GM19372 (cell line): ENCODE results near the gene PIP5K1C.
"Not testable (repeated sequence)": the region's sequence is repeated elsewhere in the genome, so short reads cannot be mapped to it uniquely, and the experiment has no call there.

Source experiments
- ATAC-seq: cut with Tn5 transposase; IDR thresholded peaks from one replicate; pipeline ENCODE4 v1.9.1; 2021; ENCODE audit warnings: mild to moderate bottlenecking, low read depth, moderate library complexity; ENCODE audit not compliant: unreplicated experiment

PIP5K1C gene

DNA sequence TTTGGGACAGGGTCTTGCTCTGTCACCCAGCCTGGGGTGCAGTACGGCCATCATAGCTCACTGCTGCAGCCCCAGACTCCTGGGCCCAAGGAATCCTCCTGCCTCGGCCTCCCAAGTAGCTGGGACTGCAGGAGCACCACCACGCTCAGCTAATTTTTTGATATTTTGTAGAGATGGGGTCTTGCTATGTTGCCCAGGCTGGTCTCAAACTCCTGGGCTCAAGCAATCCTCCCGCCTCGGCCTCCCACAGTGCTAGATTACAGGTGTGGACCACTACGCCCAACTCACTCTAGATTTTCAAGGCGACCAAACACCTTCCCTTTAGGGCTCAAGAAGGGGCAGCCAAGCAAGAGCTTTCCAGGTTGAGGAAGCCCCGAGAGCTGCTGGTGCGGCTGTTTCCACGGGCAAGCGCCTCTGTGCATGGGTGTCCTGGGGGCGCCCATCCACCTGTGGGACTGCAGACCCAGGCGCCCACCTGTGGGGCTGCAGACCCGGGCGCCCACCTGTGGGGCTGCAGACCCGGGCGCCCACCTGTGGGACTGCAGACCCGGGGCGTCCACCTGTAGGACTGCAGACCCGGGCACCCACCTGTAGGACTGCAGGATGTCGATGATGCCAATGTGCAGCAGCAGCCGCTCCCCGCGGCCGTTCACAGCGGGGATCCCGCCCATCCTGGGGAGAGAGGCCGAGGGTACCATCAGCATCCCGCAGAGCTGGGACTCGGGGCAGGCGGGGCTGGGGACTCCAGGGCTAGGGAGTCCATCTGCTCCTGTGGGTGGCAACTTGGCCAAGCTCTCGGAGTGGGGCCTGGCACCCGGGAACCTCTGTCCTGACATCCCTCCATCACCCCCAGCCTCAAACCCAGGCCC lies 52.0 kb downstream of the PIP5K1C start:
- no peak for ATAC-seq

DNA sequence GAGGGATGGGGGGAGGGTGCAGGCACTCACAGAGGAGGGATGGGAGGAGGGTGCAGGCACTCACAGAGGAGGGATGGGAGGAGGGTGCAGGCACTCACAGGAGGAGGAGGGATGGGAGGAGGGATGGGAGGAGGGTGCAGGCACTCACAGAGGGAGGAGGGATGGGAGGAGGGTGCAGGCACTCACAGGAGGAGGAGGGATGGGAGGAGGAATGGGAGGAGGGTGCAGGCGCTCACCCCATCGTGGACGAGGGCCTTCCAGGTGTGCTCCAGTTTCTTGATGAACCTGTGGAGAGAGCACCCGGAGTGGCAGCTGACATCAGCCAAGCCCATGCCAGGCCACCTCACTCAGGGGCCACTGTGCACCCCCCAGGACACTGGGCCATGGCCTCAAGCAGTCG lies 53.2 kb downstream of the PIP5K1C start:
- ATAC-seq: not testable (repeated sequence)

DNA sequence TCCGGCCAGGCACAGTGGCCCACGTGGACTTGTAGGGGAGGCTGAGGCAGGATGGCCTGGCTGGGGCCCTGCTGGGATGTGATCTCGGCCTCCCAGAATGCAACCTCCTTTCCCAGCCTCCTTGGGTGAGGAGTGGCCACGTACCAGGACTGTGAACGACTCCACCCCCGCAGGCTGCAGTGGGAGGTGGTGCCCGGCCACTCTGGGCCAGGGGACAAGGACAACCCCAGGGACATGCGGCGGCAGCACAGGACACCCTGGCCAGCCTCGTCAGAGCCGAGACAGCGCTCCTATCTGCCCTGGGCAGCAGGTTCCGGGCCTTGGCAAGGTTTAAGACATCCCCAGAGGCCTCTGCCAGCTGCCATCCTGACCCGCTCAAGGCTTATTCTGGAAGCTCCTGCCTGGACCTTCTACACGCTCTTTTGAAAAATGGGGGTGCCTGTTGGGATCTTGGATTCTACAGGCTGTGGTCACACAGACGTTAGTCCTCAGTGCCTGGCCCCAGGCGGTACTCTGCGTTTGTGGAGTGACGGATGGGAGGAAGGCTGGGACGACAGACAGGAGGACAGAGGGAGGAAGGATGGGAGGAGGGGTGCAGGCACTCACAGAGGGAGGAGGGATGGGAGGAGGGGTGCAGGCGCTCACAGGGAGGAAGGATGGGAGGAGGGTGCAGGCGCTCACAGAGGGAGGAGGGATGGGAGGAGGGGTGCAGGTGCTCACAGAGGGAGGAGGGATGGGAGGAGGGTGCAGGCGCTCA lies 53.8 kb downstream of the PIP5K1C start:
- no peak for ATAC-seq

DNA sequence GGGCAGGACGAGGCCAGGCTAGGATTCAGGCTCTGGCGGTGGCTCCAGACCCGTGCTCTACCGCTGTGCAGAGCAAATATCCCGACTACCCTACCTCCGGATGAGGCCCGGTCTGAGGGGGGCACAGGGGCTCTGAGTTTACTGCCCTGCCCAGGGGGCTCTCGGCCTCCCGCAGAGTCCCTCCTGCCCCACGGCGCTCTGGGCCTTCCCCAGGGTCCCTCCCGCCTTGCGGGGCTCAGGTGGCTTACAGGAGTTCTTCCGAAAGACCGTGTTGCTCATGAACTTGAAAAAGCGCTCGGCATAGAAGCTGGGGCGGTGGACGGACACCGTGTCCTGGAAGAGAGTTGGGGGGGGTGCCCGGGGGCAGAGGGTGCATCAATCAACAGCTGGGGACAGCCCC lies 54.5 kb downstream of the PIP5K1C start:
- ATAC-seq: no peak

DNA sequence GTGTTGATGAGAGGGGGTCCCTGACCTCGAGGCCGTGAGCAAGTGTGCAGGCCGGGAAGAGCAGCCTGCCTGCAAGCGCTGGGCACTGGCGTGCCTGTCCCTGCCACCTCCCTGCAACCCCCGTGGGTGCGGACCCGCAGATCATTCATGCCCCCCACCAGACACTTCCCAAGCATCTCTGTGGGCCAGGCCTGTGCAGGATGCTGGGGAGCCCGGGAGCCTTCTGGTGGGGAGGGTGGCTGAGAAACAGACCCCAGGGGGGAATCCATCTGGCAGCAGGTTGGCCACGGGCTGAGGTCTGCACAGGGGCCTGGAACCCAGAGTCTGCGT lies 55.2 kb downstream of the PIP5K1C start:
- ATAC-seq: no peak

DNA sequence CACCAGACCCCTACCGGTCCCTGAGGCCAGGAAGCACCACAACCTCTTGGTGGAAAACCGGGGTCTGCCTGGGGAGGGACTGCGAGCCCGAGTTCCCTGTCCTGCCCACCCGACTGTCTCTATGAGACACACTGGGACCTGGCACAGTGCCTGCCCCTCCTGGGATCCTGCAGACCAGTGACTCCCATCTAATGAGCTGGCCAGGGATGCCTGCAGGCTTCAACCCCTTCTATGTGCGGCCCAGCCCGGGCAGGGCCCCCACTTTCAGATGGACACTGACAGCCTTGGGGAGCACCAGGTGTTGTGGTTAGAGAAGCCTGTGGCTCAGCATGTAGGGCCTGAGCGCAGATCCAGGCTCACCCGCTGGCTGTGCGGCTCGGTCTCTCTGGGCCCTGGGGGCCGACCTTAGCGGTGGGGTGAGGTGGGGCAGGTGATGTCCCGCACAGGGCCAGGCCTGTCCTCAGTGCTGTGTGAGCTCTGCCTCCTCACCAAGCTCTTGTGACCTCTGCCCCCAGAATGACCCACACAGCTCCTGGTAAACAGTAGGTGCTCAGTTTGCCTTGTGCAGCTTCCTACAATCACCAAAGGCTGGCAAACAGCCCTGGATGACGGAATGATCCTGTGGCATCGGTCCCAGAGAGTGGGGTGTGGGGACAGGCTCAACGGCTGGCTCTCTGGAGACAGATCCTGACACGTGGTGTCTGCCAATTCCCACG lies 55.8 kb downstream of the PIP5K1C start:
- ATAC-seq: no peak

DNA sequence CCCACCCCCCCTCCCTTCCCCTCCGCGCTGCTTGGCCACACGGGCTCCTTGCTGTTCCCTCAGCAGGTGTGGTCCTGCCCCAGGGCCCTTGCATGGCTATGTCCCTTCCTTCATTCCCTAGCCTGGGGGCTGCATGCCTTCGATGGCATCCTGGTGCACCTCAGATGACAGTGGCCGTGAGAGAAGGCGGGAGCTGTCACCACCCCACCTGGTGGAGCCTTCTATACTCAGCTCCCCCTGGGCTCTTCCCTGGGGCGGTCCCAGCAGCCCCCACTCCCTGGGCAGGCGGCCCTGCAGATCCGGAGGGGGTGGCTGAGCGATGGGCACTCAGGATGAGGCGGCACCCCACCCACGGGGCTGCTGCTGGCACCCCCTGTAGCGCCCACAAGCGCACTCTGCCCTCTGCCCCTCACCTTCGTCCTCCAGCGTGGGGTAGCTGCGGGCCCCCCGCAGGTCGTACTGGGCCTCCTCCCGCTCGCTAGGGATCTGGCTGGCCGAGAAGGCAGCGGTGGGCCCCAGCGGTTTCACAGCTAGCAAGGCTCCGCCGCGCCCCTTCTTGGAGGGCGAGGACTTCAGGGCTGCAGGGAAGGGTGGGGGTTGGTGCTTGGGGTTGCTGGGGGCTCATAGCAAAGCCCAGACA lies 56.5 kb downstream of the PIP5K1C start:
- ATAC-seq: no peak

DNA sequence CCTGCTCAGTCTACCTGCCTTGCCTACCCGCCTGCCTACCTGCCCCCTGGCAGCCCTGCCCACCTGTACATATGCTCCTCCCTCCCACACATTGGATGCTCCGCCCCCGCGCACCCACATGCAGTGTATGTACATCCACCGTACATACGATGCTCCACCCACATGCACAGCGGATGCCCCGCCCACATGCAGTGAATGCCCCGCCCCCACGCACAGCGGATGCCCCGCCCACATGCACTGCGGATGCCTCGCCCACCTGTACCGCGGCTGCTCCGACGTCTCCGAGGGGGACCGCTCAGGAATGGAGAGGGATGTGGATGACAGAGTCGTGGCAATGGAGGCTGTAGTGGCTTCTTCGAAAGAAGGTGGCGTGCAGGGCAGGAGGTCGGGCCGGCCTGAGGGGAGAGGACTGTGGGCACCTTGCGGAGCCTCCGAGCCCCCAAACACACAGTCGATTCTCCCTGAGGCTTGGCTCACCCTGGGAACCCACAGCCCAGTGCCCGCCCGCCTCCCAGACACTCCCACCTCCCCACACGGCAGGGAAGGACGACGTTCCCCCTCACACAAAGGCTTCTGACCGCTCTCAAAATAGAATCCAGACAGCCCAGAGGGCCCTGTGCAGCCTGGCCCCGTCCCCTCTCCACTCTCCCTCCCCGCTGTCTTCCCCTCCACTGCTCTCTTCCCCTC lies 57.1 kb downstream of the PIP5K1C start:
- ATAC-seq: no peak

DNA sequence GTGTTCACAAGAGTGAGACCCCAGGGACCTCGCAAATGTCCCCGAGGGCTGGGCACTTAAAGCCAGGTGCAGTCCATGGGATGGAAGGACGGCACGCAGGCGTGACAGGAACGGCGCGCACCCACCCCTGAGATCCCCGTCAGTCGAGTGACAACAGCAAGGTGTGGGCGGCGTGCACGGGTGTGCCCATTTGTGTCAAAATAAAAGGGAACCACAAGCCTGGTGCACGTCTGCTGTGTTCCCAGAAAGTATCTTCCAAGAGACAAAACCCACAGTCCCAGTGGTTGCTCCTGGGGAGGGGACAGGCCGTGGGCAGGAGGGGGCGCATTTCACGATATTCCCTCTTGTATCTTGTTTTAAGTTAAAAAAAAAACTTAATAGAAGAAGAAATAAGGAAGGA lies 58.0 kb downstream of the PIP5K1C start:
- ATAC-seq: no peak

DNA sequence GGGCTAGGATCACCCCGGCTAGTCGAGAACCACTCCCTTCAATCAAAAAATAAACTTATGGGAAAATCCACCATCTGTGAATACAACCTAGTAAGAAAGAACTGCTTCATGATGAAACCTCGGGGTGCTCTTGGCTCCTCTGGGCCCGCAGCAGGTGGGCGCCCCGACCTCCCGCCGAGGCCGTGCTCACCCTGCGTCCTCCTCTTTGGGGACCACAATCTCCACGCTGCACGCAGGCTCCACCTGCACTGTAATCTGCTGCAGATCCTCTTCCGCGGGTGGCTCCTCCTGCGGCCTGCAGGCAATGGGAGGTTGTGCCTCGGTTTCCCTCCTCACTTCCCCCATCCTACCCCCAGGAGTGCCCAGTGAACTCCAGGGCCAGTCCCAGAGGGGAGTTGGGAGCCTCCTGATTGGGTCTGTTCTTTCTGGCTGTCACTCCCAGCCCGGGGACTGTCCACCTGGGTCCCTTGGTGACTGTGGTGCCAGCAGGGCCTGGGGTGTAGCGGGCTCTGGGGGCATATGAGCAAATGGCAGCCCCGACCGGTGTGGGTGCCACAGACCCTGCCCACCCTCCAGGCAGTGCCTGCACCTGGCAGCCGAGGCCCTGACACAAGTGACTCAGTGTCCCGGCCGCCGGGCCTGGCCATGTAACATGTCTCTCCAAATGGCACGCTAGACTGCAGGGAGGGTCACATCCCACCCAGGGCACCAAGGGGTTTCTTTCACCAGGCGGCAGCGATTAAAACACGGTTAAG lies 58.6 kb downstream of the PIP5K1C start:
- ATAC-seq: no peak

DNA sequence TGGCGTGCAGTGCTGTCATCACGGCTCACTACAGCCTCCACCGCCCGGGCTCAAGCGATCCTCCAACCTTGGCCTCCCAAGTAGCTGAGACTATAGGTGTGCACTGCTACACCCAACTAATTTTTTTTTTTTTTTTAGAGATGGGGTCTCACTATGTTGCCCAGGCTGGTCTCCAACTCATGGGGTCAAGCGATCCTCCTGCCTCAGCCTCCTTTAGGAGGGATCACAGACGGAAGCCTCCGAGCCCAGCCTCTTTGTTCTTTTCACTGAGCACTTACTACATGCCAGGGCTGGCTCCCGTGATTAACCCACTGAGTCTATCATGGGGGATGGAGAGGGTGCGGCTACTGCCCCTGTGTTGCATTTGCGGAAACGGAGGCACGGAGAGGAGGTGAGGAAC lies 60.8 kb downstream of the PIP5K1C start:
- ATAC-seq: no peak

DNA sequence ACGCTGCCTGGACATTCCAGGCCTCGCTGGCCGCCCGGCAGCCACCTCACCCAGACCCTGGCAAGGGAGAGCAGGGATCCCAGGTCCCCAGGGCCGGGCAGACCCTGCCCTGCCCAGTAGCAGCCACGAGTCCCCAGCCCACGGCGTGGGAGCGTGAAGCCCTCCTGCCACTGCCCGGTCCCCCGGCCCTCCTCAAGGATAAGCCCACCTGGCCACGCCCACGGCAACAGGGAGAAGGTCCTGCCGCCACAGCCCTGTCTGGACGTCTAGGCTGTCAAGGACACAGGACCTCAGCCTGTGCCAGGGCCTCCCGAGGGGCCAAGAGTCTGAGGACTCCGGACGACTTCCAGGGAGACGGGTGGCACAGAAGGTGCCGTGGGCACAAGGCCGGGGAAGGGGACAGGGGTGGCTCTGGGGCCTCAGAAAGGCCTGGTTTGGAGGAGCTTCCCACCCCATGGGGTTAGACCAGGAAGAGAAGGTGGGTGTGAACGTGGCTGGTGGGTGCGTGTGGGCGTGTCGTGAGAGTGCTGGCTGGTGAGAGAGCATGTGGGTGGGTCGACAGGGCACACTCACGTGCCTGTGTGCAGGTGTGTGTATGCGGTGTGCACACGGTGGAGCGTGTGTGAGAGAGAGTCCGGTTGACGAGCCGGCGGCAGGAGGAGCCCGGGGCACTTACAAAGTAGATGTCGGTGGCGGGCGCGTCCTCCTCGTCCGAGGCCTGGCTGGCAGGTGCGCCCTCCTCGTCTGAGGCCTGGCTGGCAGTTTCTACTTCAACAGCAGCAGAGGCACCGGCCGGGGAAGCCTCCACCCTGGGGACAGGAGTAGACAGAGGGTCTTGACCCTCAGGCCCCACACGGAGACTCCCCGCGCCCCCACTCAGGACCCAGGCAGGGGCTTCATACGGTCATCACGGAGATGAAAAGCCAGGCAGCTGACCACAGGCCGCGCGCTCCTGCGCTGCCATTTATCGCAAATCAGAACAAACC lies 61.8 kb downstream of the PIP5K1C start:
- no peak for ATAC-seq

DNA sequence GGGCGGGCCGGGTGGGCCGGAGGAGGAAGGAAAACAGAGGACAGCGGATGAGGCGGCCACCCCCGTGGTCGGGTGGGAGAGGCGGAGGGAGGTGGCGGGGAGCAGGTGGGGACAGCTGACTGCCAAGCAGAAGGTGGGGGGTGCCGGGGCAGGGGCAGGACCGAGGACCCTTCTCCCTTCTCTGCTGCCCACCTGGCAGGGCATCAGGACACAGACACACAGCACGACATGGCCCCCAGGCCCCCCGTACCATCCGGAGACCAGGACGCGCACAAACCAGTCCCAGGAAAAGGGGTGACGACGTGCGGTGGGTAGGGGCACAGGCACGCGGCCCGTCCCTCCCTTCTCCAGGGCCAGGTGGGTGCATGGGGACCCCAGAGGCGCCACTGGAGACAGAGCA lies 62.6 kb downstream of the PIP5K1C start:
- no peak for ATAC-seq

DNA sequence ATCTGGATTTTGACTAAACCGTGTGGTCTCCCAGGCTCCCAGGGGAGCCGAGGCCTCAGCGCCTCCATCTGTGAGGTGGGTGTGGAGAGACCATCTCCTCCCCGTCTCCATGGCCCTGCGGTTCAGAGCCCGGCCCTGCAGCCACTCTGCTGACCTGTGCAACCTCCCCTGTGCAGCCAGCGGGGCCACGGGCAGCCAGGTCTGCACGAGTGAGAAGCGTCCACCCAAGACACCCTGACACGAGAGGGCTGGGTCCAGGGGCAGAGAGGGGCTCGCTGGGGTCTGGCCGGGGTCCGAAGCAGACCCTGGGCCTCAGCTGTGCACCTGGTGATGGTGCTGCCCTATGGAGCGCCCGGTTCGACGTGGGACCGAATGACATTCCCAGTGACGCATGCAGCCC lies 63.3 kb downstream of the PIP5K1C start:
- no peak for ATAC-seq

DNA sequence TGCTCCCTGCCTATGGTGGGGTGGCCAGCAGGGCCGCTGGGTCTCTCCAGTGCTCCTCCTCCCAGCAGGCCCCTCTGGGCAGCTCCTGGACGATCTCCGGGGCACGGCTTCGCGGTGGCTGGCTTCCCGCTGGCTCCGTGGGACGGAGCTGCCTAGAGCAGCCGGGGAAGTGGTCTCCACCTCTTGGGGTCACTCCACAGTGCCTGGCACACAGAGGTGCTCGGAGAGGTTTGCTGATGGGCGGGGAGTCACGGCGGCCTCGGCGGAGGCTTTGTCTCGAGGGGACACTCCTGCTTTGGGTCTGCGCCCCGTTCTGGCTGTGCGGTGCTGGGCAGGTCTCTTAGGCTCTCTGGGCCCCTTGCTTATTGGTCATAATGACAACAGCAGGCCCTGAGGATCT lies 63.8 kb downstream of the PIP5K1C start:
- ATAC-seq: no peak

DNA sequence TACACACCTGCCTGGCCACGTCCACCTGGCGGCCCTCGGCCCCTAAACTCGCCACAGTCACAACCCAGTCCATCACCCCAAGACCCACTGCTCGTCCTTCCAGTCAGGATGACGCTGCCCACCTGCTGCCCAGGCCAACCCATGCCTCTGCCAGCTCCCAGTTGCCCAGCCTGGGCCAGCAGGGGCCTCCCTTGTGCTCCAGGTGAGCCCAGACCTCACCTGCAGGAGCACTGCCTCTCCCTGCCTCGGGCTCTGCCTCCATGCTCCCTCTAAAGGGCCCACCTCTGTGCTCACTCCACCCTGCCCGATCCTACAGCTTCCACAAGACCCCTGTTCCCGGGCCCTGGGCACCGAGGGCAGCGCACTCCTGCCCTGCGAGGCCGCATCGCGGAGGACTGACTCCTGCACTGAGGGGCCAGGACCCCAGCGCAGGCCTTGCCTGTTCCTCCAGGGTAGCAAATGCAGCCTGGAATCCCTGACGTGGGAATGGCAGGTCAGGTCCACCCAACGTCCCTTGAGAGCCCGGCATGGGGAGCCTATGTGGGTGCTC lies 65.7 kb downstream of the PIP5K1C start:
- ATAC-seq: no peak

DNA sequence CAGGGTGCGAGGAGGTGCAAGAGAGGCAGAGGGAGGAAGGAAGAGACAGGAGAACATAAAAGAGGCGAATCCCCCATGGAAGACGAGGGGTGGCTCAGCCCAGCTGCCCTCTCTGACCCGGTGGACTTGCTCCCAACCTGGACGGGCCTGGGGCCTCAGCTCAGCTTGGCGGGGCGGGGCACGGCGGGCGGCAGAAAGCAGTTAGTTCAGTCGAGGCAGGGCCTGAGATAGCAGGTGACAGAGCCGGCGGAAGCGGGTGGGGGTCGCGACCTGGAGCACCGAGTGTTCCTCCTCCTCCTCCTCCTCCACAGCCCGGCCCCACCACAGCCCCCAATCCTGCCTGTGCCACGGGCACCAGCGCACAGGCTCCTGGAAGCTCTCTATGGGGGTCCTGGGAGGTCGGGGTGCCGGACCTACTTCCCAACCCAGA lies 66.7 kb downstream of the PIP5K1C start:
- ATAC-seq: no peak
